HG02943 (cell line): ENCODE measurements around the gene MSX2.

Experiments used
- ATAC-seq: cut with Tn5 transposase; IDR thresholded peaks from one replicate; pipeline ENCODE4 v1.9.1; 2021; ENCODE audit warnings: mild to moderate bottlenecking, low read depth, moderate library complexity; ENCODE audit not compliant: unreplicated experiment

Gene MSX2

GRCh38 chr5:174765540-174765939 is 41.2 kb downstream of the MSX2 start:
- no peak for ATAC-seq

GRCh38 chr5:174767670-174768069 is 43.3 kb downstream of the MSX2 start:
- no peak for ATAC-seq

- ATAC-seq: no peak
These were observed 44.6 kb downstream of the MSX2 start for GRCh38 chr5:174769005-174769404.

GRCh38 chr5:174773371-174773770 is 49.0 kb downstream of the MSX2 start:
- ATAC-seq: no peak

- no peak for ATAC-seq
These were observed 50.7 kb downstream of the MSX2 start for GRCh38 chr5:174775081-174775480.

GRCh38 chr5:174777111-174777510 is 52.7 kb downstream of the MSX2 start:
- ATAC-seq: no peak

GRCh38 chr5:174777583-174777982 is 53.2 kb downstream of the MSX2 start:
- ATAC-seq: no peak
